D721Med (cell line): ENCODE data around the gene NKX2-2.
A peak's percentile ranks its signal among the peaks of the same experiment; 100 is the strongest.

Source experiments
- DNase-seq: peaks from one replicate; pipeline ENCODE4 v3.0.0; 2011; ENCODE audit warnings: low spot score; ENCODE audit not compliant: insufficient read length
- FAIRE-seq: peaks from 2 replicates; lab custom pipeline; 2011; peaks lifted over from hg19 to GRCh38; lab: Jason Lieb, UNC
- CTCF ChIP-seq: IDR thresholded peaks from 2 replicates; pipeline ENCODE4 v1.5.1; 2012; ENCODE audit warnings: mild to moderate bottlenecking, control low read depth; ENCODE audit not compliant: insufficient read depth; ENCODE audit errors: missing control alignments

The NKX2-2 gene

DNA sequence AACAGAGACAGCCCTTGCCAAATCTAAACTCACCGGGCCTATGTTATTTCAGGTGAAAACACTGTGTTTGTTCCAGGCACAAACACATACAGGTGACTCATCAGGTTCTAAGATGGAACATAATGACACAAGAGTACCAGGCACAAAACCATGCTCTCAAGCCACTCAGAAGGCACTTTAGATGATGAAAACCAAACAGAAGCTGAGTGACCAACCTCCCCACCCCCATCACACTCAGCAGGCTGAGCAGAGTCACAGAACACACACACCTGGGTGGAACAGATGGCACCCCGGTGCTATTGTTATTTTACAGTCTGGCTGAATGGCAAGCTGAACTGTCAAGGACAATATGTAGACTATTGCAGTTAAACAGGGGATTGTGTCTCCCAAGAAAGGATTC lies 20.6 kb upstream of the NKX2-2 start:
- DNase-seq (no peak), FAIRE-seq (no peak)
- TF ChIP-seq CTCF: no peak

DNA sequence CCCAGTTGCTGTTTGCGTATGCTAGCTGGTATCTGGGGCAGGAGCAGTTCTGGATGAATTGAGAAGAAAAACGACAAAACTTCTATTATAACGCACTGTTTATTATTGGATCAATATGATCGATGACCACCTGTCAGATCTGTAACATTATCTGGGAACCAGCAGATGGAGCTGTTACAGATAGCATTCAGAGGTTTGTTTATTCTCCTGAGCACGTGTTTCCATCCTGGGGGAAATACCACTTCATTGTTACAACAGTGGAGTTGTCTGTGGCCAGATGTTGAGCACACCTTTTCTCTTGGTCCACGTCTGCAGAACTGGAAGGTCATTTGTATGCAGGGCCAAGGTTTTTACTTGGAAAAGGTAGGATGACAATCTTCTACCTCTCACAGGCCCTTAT lies 16.0 kb upstream of the NKX2-2 start:
- no peak for DNase-seq
- TF ChIP-seq CTCF: peak; percentile 27
- FAIRE-seq: no peak

DNA sequence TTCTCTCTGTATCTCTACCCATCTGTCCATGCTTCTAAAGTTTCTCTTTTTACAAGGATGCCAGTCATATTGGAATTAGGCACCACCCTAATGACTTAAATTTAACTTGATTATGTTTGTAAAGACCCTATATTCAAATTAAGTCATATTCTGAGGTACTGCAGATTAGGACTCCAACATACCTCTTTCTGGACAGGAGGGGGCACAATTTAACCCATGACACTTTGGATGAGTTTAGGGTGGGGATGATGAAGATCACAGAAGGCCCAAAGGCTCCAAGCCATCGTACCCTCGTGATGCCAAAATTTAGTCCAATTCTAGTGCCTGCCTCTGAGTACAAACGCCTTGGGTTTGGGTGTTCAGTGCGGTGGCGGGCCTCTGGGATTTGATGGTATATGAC lies 15.0 kb upstream of the NKX2-2 start:
- no peak for TF ChIP-seq CTCF
- FAIRE-seq (no peak), DNase-seq (no peak)

- DNase-seq (no peak), FAIRE-seq (no peak)
- no peak for TF ChIP-seq CTCF
Observed at GRCh38 chr20:21527908-21528307, 14.0 kb upstream of the NKX2-2 start.

- FAIRE-seq: no peak
- DNase-seq: no peak
- TF ChIP-seq CTCF: no peak
Observed at GRCh38 chr20:21526776-21527175, 12.9 kb upstream of the NKX2-2 start.

DNA sequence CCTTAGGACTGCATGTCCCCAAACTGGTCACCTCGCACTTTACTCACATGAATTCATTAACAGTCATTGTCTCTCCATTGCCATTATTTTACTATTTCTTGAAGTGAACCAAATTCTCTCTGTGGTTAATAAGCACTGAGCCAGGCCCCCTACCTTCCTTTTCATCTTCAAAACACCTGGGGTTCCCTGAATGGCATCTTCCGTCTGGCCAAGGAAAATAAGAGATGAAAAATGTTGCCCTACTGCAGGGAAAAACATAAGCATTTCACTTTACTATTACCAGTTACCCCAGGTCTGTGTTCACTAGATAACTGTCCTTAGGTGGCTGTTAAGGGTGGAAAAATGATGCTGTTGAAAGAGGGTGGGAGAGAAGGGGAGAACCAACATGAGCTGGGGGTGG lies 10.0 kb upstream of the NKX2-2 start:
- no peak for FAIRE-seq
- no peak for DNase-seq
- TF ChIP-seq CTCF: no peak

- DNase-seq: no peak
- TF ChIP-seq CTCF: no peak
- FAIRE-seq: no peak
Observed at GRCh38 chr20:21523281-21523868, 9.5 kb upstream of the NKX2-2 start.
